ENCODE measurements around the gene BCAS3.

The BCAS3 gene

DNA sequence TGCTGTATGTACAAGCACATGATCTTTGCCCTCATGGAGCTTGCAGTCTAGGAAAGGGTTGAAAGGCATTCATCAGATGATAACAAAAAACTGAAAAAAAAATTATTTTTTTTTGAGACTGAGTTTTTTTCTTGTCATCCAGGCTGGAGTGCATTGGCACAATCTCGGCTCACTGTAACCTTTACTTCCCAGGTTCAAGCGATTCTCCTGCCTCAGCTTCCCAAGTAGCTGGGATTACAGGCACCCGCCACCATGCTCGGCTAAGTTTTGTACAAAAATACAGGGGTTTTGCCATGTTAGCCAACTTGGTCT is 38.7 kb upstream of the BCAS3 start:
- H3K4me3 ChIP-seq (ENCODE audit: control insufficient read depth, low read depth, low read length): no peak overlapping the region
- DNase-seq (ENCODE audit: low read depth): no peak
- TF ChIP-seq CTCF (IDR thresholded peaks at IDR 0.05; ENCODE audit: control insufficient read depth, insufficient read depth, low read depth, low read length, missing control alignments): no peak

GRCh38 chr17:60640503-60640902 is 37.1 kb upstream of the BCAS3 start:
- peak; percentile 57 for TF ChIP-seq CTCF (IDR thresholded peaks at IDR 0.05; ENCODE audit: control insufficient read depth, insufficient read depth, low read depth, low read length, missing control alignments)
- DNase-seq (ENCODE audit: low read depth): no peak

DNA sequence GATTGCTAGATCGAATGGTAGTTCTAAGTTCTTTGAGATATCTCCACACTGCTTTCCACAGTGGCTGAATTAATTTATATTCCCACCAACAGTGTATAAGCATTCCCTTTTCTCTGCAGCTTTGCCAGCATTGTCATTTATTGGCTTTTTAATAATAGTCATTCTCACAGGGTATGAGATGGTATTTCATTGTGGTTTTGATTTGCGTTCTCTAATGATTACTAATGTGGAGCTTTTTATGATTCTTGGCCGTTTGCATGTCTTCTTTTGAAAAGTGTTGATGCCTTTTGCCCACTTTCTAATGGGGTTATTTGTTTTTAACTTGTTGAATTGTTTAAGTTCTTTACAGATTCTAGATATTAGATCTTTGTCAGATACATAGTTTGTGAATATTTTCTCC is 36.5 kb upstream of the BCAS3 start:
- no peak for TF ChIP-seq CTCF (IDR thresholded peaks at IDR 0.05; ENCODE audit: control insufficient read depth, insufficient read depth, low read depth, low read length, missing control alignments)

More at GRCh38 chr17:60640503-60640902, 37.1 kb upstream of the BCAS3 start:
- no peak overlapping the region for H3K4me3 ChIP-seq (ENCODE audit: control insufficient read depth, low read depth, low read length)

GRCh38 chr17:60641810-60642220 is 35.8 kb upstream of the BCAS3 start:
- DNase-seq (ENCODE audit: low read depth): peak; percentile 27
- H3K4me3 ChIP-seq (ENCODE audit: control insufficient read depth, low read depth, low read length): no peak overlapping the region
- peak; percentile 50 for TF ChIP-seq CTCF (IDR thresholded peaks at IDR 0.05; ENCODE audit: control insufficient read depth, insufficient read depth, low read depth, low read length, missing control alignments)

More for the DNA sequence above, 36.5 kb upstream of the BCAS3 start:
- no peak for DNase-seq (ENCODE audit: low read depth)
- no peak overlapping the region for H3K4me3 ChIP-seq (ENCODE audit: control insufficient read depth, low read depth, low read length)

- TF ChIP-seq CTCF (IDR thresholded peaks at IDR 0.05; ENCODE audit: control insufficient read depth, insufficient read depth, low read depth, low read length, missing control alignments): no peak
- DNase-seq (ENCODE audit: low read depth): no peak
- H3K4me3 ChIP-seq (ENCODE audit: control insufficient read depth, low read depth, low read length): no peak overlapping the region
Observed at GRCh38 chr17:60645918-60646523, 31.6 kb upstream of the BCAS3 start.

DNA sequence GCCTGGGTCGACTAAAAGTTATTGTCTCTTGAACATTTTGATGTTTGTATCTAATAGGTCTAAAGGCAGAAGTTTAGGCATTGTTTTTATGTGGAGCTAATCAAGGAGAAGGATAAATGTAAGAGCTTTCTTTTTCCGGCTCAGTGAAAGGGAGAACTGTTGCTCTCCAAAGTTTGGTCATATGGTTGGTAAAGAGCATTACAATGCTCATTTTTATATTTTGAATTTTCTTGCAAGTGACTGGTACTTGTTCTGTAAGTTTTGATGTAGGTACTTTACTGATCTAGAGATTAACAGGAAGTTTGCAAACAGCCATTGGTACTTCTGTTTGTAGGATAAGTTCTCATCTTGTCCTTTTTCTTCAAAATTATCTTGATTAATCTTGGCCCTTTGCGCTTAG is 30.9 kb upstream of the BCAS3 start:
- no peak for TF ChIP-seq CTCF (IDR thresholded peaks at IDR 0.05; ENCODE audit: control insufficient read depth, insufficient read depth, low read depth, low read length, missing control alignments)
- H3K4me3 ChIP-seq (ENCODE audit: control insufficient read depth, low read depth, low read length): no peak overlapping the region
- no peak for DNase-seq (ENCODE audit: low read depth)

- TF ChIP-seq CTCF (IDR thresholded peaks at IDR 0.05; ENCODE audit: control insufficient read depth, insufficient read depth, low read depth, low read length, missing control alignments): no peak
- DNase-seq (ENCODE audit: low read depth): no peak
- no peak overlapping the region for H3K4me3 ChIP-seq (ENCODE audit: control insufficient read depth, low read depth, low read length)
Observed at GRCh38 chr17:60647705-60648104, 29.9 kb upstream of the BCAS3 start.
